Trophoblast cell (in vitro differentiated cells and primary cell): Measurements from ENCODE around the gene ZSWIM7.

Source experiments
- DNase-seq, 2 donors: peaks; one replicate each; pipeline ENCODE4 v3.0.0-alpha.2; 2016
- H2AFZ ChIP-seq: 2 replicates; pipeline ENCODE4 v1.6.1; 2013; ENCODE audit warnings: low read length, moderate library complexity, mild to moderate bottlenecking; ENCODE audit not compliant: insufficient read depth, poor library complexity
- H2AK5ac ChIP-seq: 2 replicates; pipeline ENCODE4 v1.6.1; 2013; ENCODE audit warnings: mild to moderate bottlenecking, low read length
- H2BK120ac ChIP-seq: 2 replicates; pipeline ENCODE4 v1.6.1; 2013; ENCODE audit warnings: low read length, mild to moderate bottlenecking, moderate library complexity; ENCODE audit not compliant: insufficient read depth, poor library complexity
- H2BK12ac ChIP-seq: 2 replicates; pipeline ENCODE4 v1.6.1; 2013; ENCODE audit warnings: mild to moderate bottlenecking, low read length, moderate library complexity
- H2BK5ac ChIP-seq: 2 replicates; pipeline ENCODE4 v1.6.1; 2013; ENCODE audit warnings: low read length, low read depth, moderate library complexity, mild to moderate bottlenecking; ENCODE audit not compliant: poor library complexity
- H3K14ac ChIP-seq: 2 replicates; pipeline ENCODE4 v1.6.1; 2013; ENCODE audit warnings: mild to moderate bottlenecking, low read length
- H3K18ac ChIP-seq: 2 replicates; pipeline ENCODE4 v1.6.1; 2013; ENCODE audit warnings: mild to moderate bottlenecking, low read length
- H3K23ac ChIP-seq: 2 replicates; pipeline ENCODE4 v1.6.1; 2013; ENCODE audit warnings: low read length
- H3K27ac ChIP-seq: 2 replicates; pipeline ENCODE4 v1.5.1; 2013; ENCODE audit warnings: low read depth, mild to moderate bottlenecking, inconsistent platforms, low read length, moderate library complexity
- H3K27me3 ChIP-seq: 2 replicates; pipeline ENCODE4 v1.6.1; 2013; ENCODE audit warnings: inconsistent platforms, mild to moderate bottlenecking, low read length, moderate library complexity; ENCODE audit not compliant: insufficient read depth
- H3K36me3 ChIP-seq, 2 experiments: 1 replicate in 1 of 2; 2 replicates in 1 of 2; pipeline ENCODE4 v1.6.1; 2013; ENCODE audit warnings: low read length in 2 of 2, mild to moderate bottlenecking in 2 of 2, moderate library complexity in 1 of 2; ENCODE audit not compliant: insufficient read depth in 2 of 2, control insufficient read depth in 1 of 2
- H3K4ac ChIP-seq: 2 replicates; pipeline ENCODE4 v1.6.1; 2013; ENCODE audit warnings: low read depth, mild to moderate bottlenecking, low read length, moderate library complexity
- H3K4me1 ChIP-seq, 2 experiments: 1 replicate in 1 of 2; 2 replicates in 1 of 2; pipeline ENCODE4 v1.6.1; 2013; ENCODE audit warnings: low read length in 2 of 2, mild to moderate bottlenecking in 2 of 2, moderate library complexity in 1 of 2; ENCODE audit not compliant: insufficient read depth in 2 of 2, control insufficient read depth in 1 of 2
- H3K4me2 ChIP-seq: 2 replicates; pipeline ENCODE4 v1.6.1; 2013; ENCODE audit warnings: inconsistent platforms, mild to moderate bottlenecking, low read length, moderate library complexity
- H3K4me3 ChIP-seq: 2 replicates; pipeline ENCODE4 v1.5.1; 2013; ENCODE audit warnings: mild to moderate bottlenecking, low read depth, low read length, inconsistent platforms
- H3K79me1 ChIP-seq: one replicate; pipeline ENCODE4 v1.6.1; 2013; ENCODE audit warnings: low read length
- H3K79me2 ChIP-seq: 2 replicates; pipeline ENCODE4 v1.6.1; 2013; ENCODE audit warnings: low read length, mild to moderate bottlenecking; ENCODE audit not compliant: control insufficient read depth, insufficient read depth, poor library complexity
- H3K9ac ChIP-seq: 2 replicates; pipeline ENCODE4 v1.6.1; 2013; ENCODE audit warnings: mild to moderate bottlenecking, low read length
- H3K9me3 ChIP-seq: 2 replicates; pipeline ENCODE4 v1.6.1; 2013; ENCODE audit warnings: low read depth, mild to moderate bottlenecking, control low read depth, inconsistent platforms, low read length; ENCODE audit not compliant: insufficient read depth
- H4K12ac ChIP-seq: 2 replicates; pipeline ENCODE4 v1.6.1; 2013; ENCODE audit warnings: low read depth, mild to moderate bottlenecking, low read length, moderate library complexity
- H4K8ac ChIP-seq: 2 replicates; pipeline ENCODE4 v1.6.1; 2013; ENCODE audit warnings: low read depth, mild to moderate bottlenecking, low read length, moderate library complexity
- H4K91ac ChIP-seq: one replicate; pipeline ENCODE4 v1.6.1; 2013; ENCODE audit warnings: low read depth, mild to moderate bottlenecking, low read length, moderate library complexity
- WGBS: extraction: QIAGEN DNeasy Blood & Tissue Kit; methylation state at CpG from one replicate; pipeline ENCODE4 v1.1.7; 2013; ENCODE audit warnings: missing lambda C conversion rate; ENCODE audit not compliant: insufficient read length, insufficient coverage; ENCODE audit errors: extremely low coverage; 5-methylcytosine and 5-hydroxymethylcytosine counted together

Gene ZSWIM7

GRCh38 chr17:15998031-15998562, 1.4 kb downstream of the ZSWIM7 start:
- Histone ChIP-seq H3K27me3 (no peaks in the 10 kb centered on the region), H2BK12ac (no peak overlapping the region), H3K79me1 (peaks cover 7% of the 10 kb centered on the region), H4K8ac (no peak overlapping the region), H3K9me3 (no peaks in the 10 kb centered on the region), H3K4me1 (peaks cover 0 to 5% of the 10 kb centered on the region in 2 experiments), H3K4me2 (no peak overlapping the region), H3K36me3 (peaks cover 10% of the 10 kb centered on the region in 2 experiments), H2AK5ac (no peak overlapping the region), H2BK120ac (no peak overlapping the region), H3K18ac (no peak overlapping the region), H3K4me3 (no peak overlapping the region), H2BK5ac (no peak overlapping the region), H4K91ac (no peak overlapping the region), H3K27ac (no peak overlapping the region), H3K14ac (no peak overlapping the region), H3K9ac (no peak overlapping the region), H2AFZ (no peak overlapping the region), H3K4ac (no peak overlapping the region), H3K23ac (no peak overlapping the region), H3K79me2 (peaks cover 9% of the 10 kb centered on the region), H4K12ac (no peak overlapping the region)
- WGBS = no CpG with 5 or more reads among the region's 4 CpGs
- DNase-seq = peak in 1 of 2 donors; percentile 14

- no peak overlapping the region for H4K91ac ChIP-seq
- no peaks in the 10 kb centered on the region for H3K27me3 ChIP-seq
- no peak overlapping the region for H3K4me3 ChIP-seq
- no peak overlapping the region for H3K27ac ChIP-seq
- H3K79me1 ChIP-seq = peaks cover 7% of the 10 kb centered on the region
- no peak overlapping the region for H4K8ac ChIP-seq
- H3K9me3 ChIP-seq = no peaks in the 10 kb centered on the region
- no peak overlapping the region for H3K4me2 ChIP-seq
- H3K4me1 ChIP-seq = peaks cover 0 to 5% of the 10 kb centered on the region in 2 experiments
- no peak overlapping the region for H3K4ac ChIP-seq
- peaks cover 9% of the 10 kb centered on the region for H3K79me2 ChIP-seq
- no peak for DNase-seq
- H3K23ac ChIP-seq = no peak overlapping the region
- no peak overlapping the region for H2AK5ac ChIP-seq
- H2AFZ ChIP-seq = no peak overlapping the region
- H3K14ac ChIP-seq = no peak overlapping the region
- no peak overlapping the region for H3K18ac ChIP-seq
- WGBS = no CpG with 5 or more reads among the region's 6 CpGs
- H2BK120ac ChIP-seq = no peak overlapping the region
- no peak overlapping the region for H2BK12ac ChIP-seq
- peaks cover 6 to 7% of the 10 kb centered on the region in 2 experiments for H3K36me3 ChIP-seq
- no peak overlapping the region for H2BK5ac ChIP-seq
- no peak overlapping the region for H3K9ac ChIP-seq
- H4K12ac ChIP-seq = no peak overlapping the region
These were observed 3.2 kb downstream of the ZSWIM7 start for GRCh38 chr17:15996322-15996721.

GRCh38 chr17:15981646-15982580, 17.6 kb downstream of the ZSWIM7 start:
- no CpG with 5 or more reads among the region's 5 CpGs for WGBS
- peak; percentile 37 to 74 for DNase-seq

GRCh38 chr17:15981208-15981607, 18.3 kb downstream of the ZSWIM7 start:
- H3K4me1 ChIP-seq = peaks cover 0 to 7% of the 10 kb centered on the region in 2 experiments
- no CpG with 5 or more reads among the region's 2 CpGs for WGBS
- no peak for DNase-seq

More at GRCh38 chr17:15981646-15982580, 17.6 kb downstream of the ZSWIM7 start:
- Histone ChIP-seq H3K4me1 (peaks cover 0 to 7% of the 10 kb centered on the region in 2 experiments), H3K36me3 (peaks cover 11 to 19% of the 10 kb centered on the region in 2 experiments), H3K79me1 (no peaks in the 10 kb centered on the region), H2AK5ac (peak overlapping the region; percentile 48), H4K91ac (no peak overlapping the region), H3K18ac (no peak overlapping the region), H2AFZ (no peak overlapping the region), H3K79me2 (no peaks in the 10 kb centered on the region), H3K27me3 (no peaks in the 10 kb centered on the region), H2BK5ac (no peak overlapping the region), H2BK120ac (no peak overlapping the region), H3K9ac (no peak overlapping the region), H3K23ac (no peak overlapping the region), H3K4ac (no peak overlapping the region), H3K14ac (no peak overlapping the region), H3K27ac (no peak overlapping the region), H3K4me3 (no peak overlapping the region), H4K8ac (no peak overlapping the region), H3K4me2 (no peak overlapping the region), H3K9me3 (no peaks in the 10 kb centered on the region), H4K12ac (no peak overlapping the region), H2BK12ac (no peak overlapping the region)

More at GRCh38 chr17:15981208-15981607, 18.3 kb downstream of the ZSWIM7 start:
- no peaks in the 10 kb centered on the region for H3K79me1 ChIP-seq
- no peak overlapping the region for H3K4me2 ChIP-seq
- H3K18ac ChIP-seq = no peak overlapping the region
- no peak overlapping the region for H3K14ac ChIP-seq
- H4K12ac ChIP-seq = no peak overlapping the region
- no peak overlapping the region for H3K23ac ChIP-seq
- H2AK5ac ChIP-seq = no peak overlapping the region
- H2BK12ac ChIP-seq = no peak overlapping the region
- no peak overlapping the region for H3K4me3 ChIP-seq
- H2BK120ac ChIP-seq = no peak overlapping the region
- peaks cover 11 to 20% of the 10 kb centered on the region in 2 experiments for H3K36me3 ChIP-seq
- no peak overlapping the region for H3K4ac ChIP-seq
- no peak overlapping the region for H2AFZ ChIP-seq
- no peaks in the 10 kb centered on the region for H3K9me3 ChIP-seq
- H3K27ac ChIP-seq = no peak overlapping the region
- no peaks in the 10 kb centered on the region for H3K79me2 ChIP-seq
- no peak overlapping the region for H4K91ac ChIP-seq
- no peak overlapping the region for H3K9ac ChIP-seq
- no peak overlapping the region for H2BK5ac ChIP-seq
- no peaks in the 10 kb centered on the region for H3K27me3 ChIP-seq
- no peak overlapping the region for H4K8ac ChIP-seq
